Neural progenitor cell (in vitro differentiated cells): ENCODE measurements around the gene TMPRSS6. TPM values are rescaled to one million over a fixed set of nuclear protein-coding genes. Genes with fewer than 3 reads are reported as not detected.

ENCODE experiments used
- DNase-seq: peaks from one replicate; pipeline ENCODE4 v3.0.0-alpha.2; 2016; ENCODE audit warnings: low spot score
- H2AFZ ChIP-seq: fragments of 200-600 bp; sonication (generic); replicated peaks from 2 replicates; pipeline ENCODE4 v1.6.1; 2016; ENCODE audit warnings: antibody characterized with exemption
- H3F3A ChIP-seq: fragments of 200-600 bp; sonication (generic); 2 replicates; pipeline ENCODE4 v1.6.1; 2016; ENCODE audit warnings: antibody characterized with exemption, low read depth
- H3K27ac ChIP-seq: fragments of 200-600 bp; sonication (generic); 2 replicates; pipeline ENCODE4 v1.5.1; 2016; ENCODE audit warnings: mild to moderate bottlenecking
- H3K27me3 ChIP-seq: fragments of 200-600 bp; sonication (generic); 2 replicates; pipeline ENCODE4 v1.6.1; 2016; ENCODE audit warnings: mild to moderate bottlenecking, moderate library complexity
- H3K36me3 ChIP-seq: fragments of 200-600 bp; sonication (generic); 2 replicates; pipeline ENCODE4 v1.5.1; 2016
- H3K4me1 ChIP-seq: fragments of 200-600 bp; sonication (generic); 2 replicates; pipeline ENCODE4 v1.6.1; 2016; ENCODE audit warnings: mixed run types
- H3K4me2 ChIP-seq: fragments of 200-600 bp; sonication (generic); 2 replicates; pipeline ENCODE4 v1.6.1; 2016
- H3K4me3 ChIP-seq: fragments of 200-600 bp; sonication (generic); 2 replicates; pipeline ENCODE4 v1.5.1; 2016
- H3K79me2 ChIP-seq: fragments of 200-600 bp; sonication (generic); 2 replicates; pipeline ENCODE4 v1.6.1; 2016; ENCODE audit warnings: low read depth
- H3K9ac ChIP-seq: fragments of 200-600 bp; sonication (generic); 2 replicates; pipeline ENCODE4 v1.6.1; 2016
- H3K9me3 ChIP-seq: fragments of 200-600 bp; sonication (generic); 2 replicates; pipeline ENCODE4 v1.5.1; 2016; ENCODE audit warnings: low read depth
- H4K20me1 ChIP-seq: fragments of 200-600 bp; sonication (generic); 2 replicates; pipeline ENCODE4 v1.6.1; 2016; ENCODE audit warnings: low read depth
- H3K27ac Mint-ChIP-seq: 3 replicates; pipeline ENCODE4 v1.8.0; 2021; ENCODE audit warnings: mixed read lengths
- H3K27me3 Mint-ChIP-seq: 2 replicates; pipeline ENCODE4 v1.8.0; 2022; ENCODE audit warnings: low read depth, mild to moderate bottlenecking, inconsistent platforms, moderate library complexity, mixed read lengths; ENCODE audit not compliant: insufficient read depth
- H3K36me3 Mint-ChIP-seq: 3 replicates; pipeline ENCODE4 v1.8.0; 2021; ENCODE audit warnings: mixed read lengths
- H3K4me1 Mint-ChIP-seq: 3 replicates; pipeline ENCODE4 v1.8.0; 2021; ENCODE audit warnings: mixed read lengths
- H3K4me3 Mint-ChIP-seq: 3 replicates; pipeline ENCODE4 v1.8.0; 2021; ENCODE audit warnings: mild to moderate bottlenecking, moderate library complexity, mixed read lengths
- H3K9me3 Mint-ChIP-seq: 3 replicates; pipeline ENCODE4 v1.8.0; 2020; ENCODE audit warnings: mixed read lengths
- EZH2 ChIP-seq: fragments of 200-600 bp; sonication (generic); IDR thresholded peaks from 2 replicates; pipeline ENCODE4 v1.6.1; 2017; ENCODE audit warnings: antibody characterized with exemption, mild to moderate bottlenecking, moderate library complexity
- EZH2phosphoT487 ChIP-seq: fragments of 200-600 bp; sonication (generic); IDR thresholded peaks from 2 replicates; pipeline ENCODE4 v1.6.1; 2017; ENCODE audit warnings: antibody characterized with exemption
- total RNA-seq: library from RNA; depleted of rRNA; stranded (reverse); fragments of >200 nt; gene quantifications from 2 replicates; pipeline ENCODE4 v1.2.3, GENCODE V29; 2015; ENCODE audit warnings: low replicate concordance
- TF ChIP-seq, protein P1 (sequence below): fragments of 200-600 bp; sonication (generic); IDR thresholded peaks from 2 replicates; pipeline ENCODE4 v1.5.1; 2017; ENCODE audit warnings: antibody characterized with exemption, mild to moderate bottlenecking

TMPRSS6 gene
- total RNA-seq, 1 donor from 2014 or later, result not detected

DNA sequence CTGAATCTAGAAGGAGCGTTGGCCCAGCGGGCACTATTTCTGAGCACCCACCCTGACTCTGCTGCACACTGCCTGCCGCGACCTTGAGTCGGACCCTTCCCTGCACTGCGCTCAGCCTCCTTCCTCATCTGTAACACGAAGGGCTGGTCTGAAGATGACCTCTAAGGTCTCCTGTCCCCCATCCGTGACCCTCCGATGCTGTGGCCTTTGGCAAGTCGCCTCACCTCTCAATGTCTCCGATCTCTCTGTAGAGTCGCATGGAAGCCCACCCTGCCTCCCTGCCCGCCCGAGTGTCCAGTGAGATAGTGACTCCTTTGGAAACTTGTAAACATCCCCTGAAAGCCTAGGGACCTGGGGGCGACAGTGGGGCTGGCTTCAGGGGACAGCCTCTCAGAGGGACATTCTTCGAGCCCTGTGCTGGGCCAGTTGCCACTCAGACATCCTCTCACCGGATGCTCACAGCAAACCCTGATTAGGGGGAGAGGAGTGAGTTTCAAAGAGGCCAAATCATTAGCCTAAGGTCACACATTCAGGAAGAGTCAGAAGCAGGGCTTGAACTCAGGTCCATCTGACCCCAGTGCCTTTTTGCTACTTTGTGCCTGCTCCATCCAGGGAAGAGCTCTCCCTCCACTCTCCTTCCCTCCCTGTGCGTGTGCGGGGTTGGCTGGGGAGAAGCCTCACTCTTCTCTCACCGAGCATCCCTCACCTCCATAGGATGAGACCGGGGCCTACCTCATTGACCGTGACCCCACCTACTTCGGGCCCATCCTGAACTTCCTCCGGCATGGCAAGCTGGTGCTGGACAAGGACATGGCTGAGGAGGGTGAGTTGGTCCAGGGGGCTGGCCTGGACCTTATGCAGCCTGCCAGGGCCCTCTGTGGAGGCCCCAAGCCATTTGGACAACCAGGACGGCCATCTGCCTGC, 56.9 kb downstream of the TMPRSS6 start:
- Histone ChIP-seq H3K4me2 (peak overlapping the region; percentile 91), H3F3A (peaks cover 8% of the 10 kb centered on the region), H3K36me3 (no peaks in the 10 kb centered on the region), H3K4me1 (peaks cover 5% of the 10 kb centered on the region), H3K27ac (no peak overlapping the region), H2AFZ (no peak overlapping the region), H3K4me3 (peak overlapping the region; percentile 98), H3K9ac (no peak overlapping the region), H3K27me3 (peaks cover 12% of the 10 kb centered on the region), H3K9me3 (no peaks in the 10 kb centered on the region), H4K20me1 (peaks cover 5% of the 10 kb centered on the region), H3K79me2 (no peaks in the 10 kb centered on the region)
- H3K27ac Mint-ChIP-seq, result peak overlapping the region; percentile 52
- peaks cover 15% of the 10 kb centered on the region for H3K4me1 Mint-ChIP-seq
- TF ChIP-seq EZH2 (no peak), EZH2phosphoT487 (no peak)
- TF ChIP-seq, protein P1, sequence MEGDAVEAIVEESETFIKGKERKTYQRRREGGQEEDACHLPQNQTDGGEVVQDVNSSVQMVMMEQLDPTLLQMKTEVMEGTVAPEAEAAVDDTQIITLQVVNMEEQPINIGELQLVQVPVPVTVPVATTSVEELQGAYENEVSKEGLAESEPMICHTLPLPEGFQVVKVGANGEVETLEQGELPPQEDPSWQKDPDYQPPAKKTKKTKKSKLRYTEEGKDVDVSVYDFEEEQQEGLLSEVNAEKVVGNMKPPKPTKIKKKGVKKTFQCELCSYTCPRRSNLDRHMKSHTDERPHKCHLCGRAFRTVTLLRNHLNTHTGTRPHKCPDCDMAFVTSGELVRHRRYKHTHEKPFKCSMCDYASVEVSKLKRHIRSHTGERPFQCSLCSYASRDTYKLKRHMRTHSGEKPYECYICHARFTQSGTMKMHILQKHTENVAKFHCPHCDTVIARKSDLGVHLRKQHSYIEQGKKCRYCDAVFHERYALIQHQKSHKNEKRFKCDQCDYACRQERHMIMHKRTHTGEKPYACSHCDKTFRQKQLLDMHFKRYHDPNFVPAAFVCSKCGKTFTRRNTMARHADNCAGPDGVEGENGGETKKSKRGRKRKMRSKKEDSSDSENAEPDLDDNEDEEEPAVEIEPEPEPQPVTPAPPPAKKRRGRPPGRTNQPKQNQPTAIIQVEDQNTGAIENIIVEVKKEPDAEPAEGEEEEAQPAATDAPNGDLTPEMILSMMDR, result no peak
- no peak for DNase-seq
- H3K9me3 Mint-ChIP-seq, result no peaks in the 10 kb centered on the region
- peak overlapping the region; percentile 90 for H3K4me3 Mint-ChIP-seq
- H3K27me3 Mint-ChIP-seq, result no peaks in the 10 kb centered on the region
- H3K36me3 Mint-ChIP-seq, result peaks cover 2% of the 10 kb centered on the region

- H3F3A ChIP-seq, result peaks cover 8% of the 10 kb centered on the region
- Mint-ChIP-seq H3K36me3 (no peaks in the 10 kb centered on the region), H3K9me3 (no peaks in the 10 kb centered on the region), H3K27me3 (no peaks in the 10 kb centered on the region), H3K4me3 (peak within 1 kb of the TSS; percentile 90), H3K27ac (peak within 1 kb of the TSS; percentile 81), H3K4me1 (peaks cover 15% of the 10 kb centered on the region)
- H3K79me2 ChIP-seq, result no peaks in the 10 kb centered on the region
- peak within 1 kb of the TSS; percentile 91 for H3K4me2 ChIP-seq
- no peak within 1 kb of the TSS for H3K27ac ChIP-seq
- H3K4me1 ChIP-seq, result peaks cover 5% of the 10 kb centered on the region
- no peaks in the 10 kb centered on the region for H3K9me3 ChIP-seq
- H3K36me3 ChIP-seq, result no peaks in the 10 kb centered on the region
- no peak within 1 kb of the TSS for H3K9ac ChIP-seq
- peak; percentile 80 for DNase-seq
- H4K20me1 ChIP-seq, result peaks cover 5% of the 10 kb centered on the region
- H2AFZ ChIP-seq, result peak within 1 kb of the TSS; percentile 91
- peak within 1 kb of the TSS; percentile 98 for H3K4me3 ChIP-seq
- TF ChIP-seq, protein P1, result no peak
- no peak for TF ChIP-seq EZH2phosphoT487
- TF ChIP-seq EZH2, result no peak
- peaks cover 12% of the 10 kb centered on the region for H3K27me3 ChIP-seq
Measured at GRCh38 chr22:37051391-37052385, 57.8 kb downstream of the TMPRSS6 start, which contains the start of gene KCTD17. KCTD17 (plus strand) TSS chr22:37051742; CDS start chr22:37051761, 19 bp downstream.

GRCh38 chr22:37050913-37051312, 58.6 kb downstream of the TMPRSS6 start:
- peaks cover 5% of the 10 kb centered on the region for H3K4me1 ChIP-seq
- TF ChIP-seq EZH2, result no peak
- H3K4me2 ChIP-seq, result peak overlapping the region; percentile 91
- Mint-ChIP-seq H3K4me3 (peak overlapping the region; percentile 89), H3K36me3 (no peaks in the 10 kb centered on the region), H3K9me3 (no peaks in the 10 kb centered on the region), H3K4me1 (peaks cover 15% of the 10 kb centered on the region), H3K27me3 (no peaks in the 10 kb centered on the region), H3K27ac (no peak overlapping the region)
- H3K36me3 ChIP-seq, result no peaks in the 10 kb centered on the region
- no peak for DNase-seq
- no peak overlapping the region for H3K27ac ChIP-seq
- H3K9me3 ChIP-seq, result no peaks in the 10 kb centered on the region
- no peak overlapping the region for H3K9ac ChIP-seq
- peaks cover 5% of the 10 kb centered on the region for H4K20me1 ChIP-seq
- H3F3A ChIP-seq, result peaks cover 8% of the 10 kb centered on the region
- peaks cover 12% of the 10 kb centered on the region for H3K27me3 ChIP-seq
- H2AFZ ChIP-seq, result no peak overlapping the region
- H3K79me2 ChIP-seq, result no peaks in the 10 kb centered on the region
- no peak overlapping the region for H3K4me3 ChIP-seq
